Cardiac muscle cell (in vitro differentiated cells and primary cell): ENCODE measurements around the gene PDE2A. TPM values are rescaled to one million over a fixed set of nuclear protein-coding genes. Genes with fewer than 3 reads are reported as not detected.
A peak's percentile ranks its signal among the peaks of the same experiment; 100 is the strongest.

Experiments
- DNase-seq, 2 donors: peaks; one replicate each; pipeline versions ENCODE4 v3.0.0 to v3.0.0-alpha.2; 2010 to 2017; ENCODE audit warnings: low read depth in 1 of 2, low spot score in 1 of 2
- H3K27ac ChIP-seq: fragments of 200-600 bp; sonication (generic); 2 replicates; pipeline ENCODE4 v1.5.1; 2016
- H3K27me3 ChIP-seq: fragments of 200-600 bp; sonication (generic); 2 replicates; pipeline ENCODE4 v1.6.0; 2016; ENCODE audit warnings: control low read depth
- H3K36me3 ChIP-seq: fragments of 200-600 bp; sonication (generic); 2 replicates; pipeline ENCODE4 v1.5.1; 2016; ENCODE audit warnings: control low read depth
- H3K4me1 ChIP-seq: fragments of 200-600 bp; sonication (generic); 2 replicates; pipeline ENCODE4 v1.8.1; 2017; ENCODE audit warnings: low read depth, mild to moderate bottlenecking, mixed run types
- H3K4me3 ChIP-seq: fragments of 200-600 bp; sonication (generic); 2 replicates; pipeline ENCODE4 v1.5.1; 2016; ENCODE audit warnings: mild to moderate bottlenecking
- H3K9me3 ChIP-seq: fragments of 200-600 bp; sonication (generic); 2 replicates; pipeline ENCODE4 v1.5.1; 2017; ENCODE audit warnings: low read depth, mild to moderate bottlenecking, control low read depth
- polyA plus RNA-seq: library from polyadenylated mRNA; unstranded; fragments of >200 nt; fragmentation: Nextera tagmentation; extraction: Ambion mirVana; gene quantifications from 2 replicates; pipeline ENCODE4 v1.2.1, GENCODE V29; 2016
- total RNA-seq: library from RNA; depleted of rRNA; stranded (reverse); fragments of >200 nt; gene quantifications from 2 replicates; pipeline ENCODE4 v1.2.3, GENCODE V29; 2016
- TF ChIP-seq, protein P1 (sequence below): IDR thresholded peaks from 2 replicates; pipeline ENCODE4 v1.5.1; 2012; ENCODE audit warnings: low read depth, mild to moderate bottlenecking, low read length

The PDE2A gene
- total and polyA plus RNA-seq, 2 experiments from 2014 or later: 0.92 TPM; not detected in 1

DNA sequence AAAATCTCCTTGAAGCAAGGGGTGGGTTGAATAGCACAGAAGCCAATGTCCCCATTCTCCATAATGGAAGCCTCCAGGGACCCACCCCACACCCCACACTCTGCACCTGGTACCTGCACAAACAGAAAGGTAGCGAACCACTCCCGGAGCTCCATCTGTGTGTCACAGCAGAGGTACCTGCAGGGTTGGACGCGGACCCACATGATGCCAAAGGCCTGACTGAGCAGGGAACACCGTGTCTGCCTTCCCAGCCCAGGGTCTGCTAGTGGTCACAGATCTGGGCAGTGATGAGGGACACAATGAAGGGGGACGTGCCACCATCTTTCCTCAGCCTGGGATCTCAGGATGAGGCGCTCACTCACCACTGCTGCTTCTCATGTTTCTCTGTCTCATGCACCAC is 13.1 kb upstream of the PDE2A start:
- no peak overlapping the region for H3K4me3 ChIP-seq
- H3K4me1 ChIP-seq: no peaks in the 10 kb centered on the region
- TF ChIP-seq, protein P1, sequence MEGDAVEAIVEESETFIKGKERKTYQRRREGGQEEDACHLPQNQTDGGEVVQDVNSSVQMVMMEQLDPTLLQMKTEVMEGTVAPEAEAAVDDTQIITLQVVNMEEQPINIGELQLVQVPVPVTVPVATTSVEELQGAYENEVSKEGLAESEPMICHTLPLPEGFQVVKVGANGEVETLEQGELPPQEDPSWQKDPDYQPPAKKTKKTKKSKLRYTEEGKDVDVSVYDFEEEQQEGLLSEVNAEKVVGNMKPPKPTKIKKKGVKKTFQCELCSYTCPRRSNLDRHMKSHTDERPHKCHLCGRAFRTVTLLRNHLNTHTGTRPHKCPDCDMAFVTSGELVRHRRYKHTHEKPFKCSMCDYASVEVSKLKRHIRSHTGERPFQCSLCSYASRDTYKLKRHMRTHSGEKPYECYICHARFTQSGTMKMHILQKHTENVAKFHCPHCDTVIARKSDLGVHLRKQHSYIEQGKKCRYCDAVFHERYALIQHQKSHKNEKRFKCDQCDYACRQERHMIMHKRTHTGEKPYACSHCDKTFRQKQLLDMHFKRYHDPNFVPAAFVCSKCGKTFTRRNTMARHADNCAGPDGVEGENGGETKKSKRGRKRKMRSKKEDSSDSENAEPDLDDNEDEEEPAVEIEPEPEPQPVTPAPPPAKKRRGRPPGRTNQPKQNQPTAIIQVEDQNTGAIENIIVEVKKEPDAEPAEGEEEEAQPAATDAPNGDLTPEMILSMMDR: no peak
- H3K36me3 ChIP-seq: peaks cover 16% of the 10 kb centered on the region
- no peaks in the 10 kb centered on the region for H3K9me3 ChIP-seq
- no peak for DNase-seq
- no peak overlapping the region for H3K27ac ChIP-seq
- no peaks in the 10 kb centered on the region for H3K27me3 ChIP-seq

DNA sequence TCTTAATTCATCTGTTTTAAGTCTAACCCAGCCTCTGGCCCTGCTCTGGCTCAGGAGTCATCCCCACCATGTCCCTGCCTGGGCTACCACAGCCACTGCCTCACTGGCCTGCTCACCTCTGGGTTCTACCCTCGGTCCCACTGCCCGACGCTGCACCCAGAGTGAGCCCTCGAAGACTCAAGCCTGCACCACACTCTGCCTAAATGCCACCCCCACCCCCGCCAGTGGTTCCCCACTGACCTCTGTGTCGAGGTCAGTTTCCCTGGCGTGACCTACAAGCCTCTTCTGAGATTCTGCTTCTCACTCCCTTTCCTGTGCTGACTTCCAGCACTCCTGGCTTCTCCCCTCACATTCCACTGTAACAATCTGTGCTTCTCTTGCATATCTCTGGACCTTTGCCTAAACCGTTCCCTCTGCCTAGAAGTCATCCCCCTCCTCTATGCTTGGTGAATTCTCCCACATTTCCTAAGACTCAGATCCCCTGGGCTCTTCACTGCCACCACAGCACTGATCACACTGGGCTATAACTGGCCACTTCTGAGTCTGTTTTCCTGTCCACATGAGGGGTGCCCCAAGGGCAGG is 12.5 kb upstream of the PDE2A start:
- peak in 1 of 2 donors; percentile 77 for DNase-seq
- no peaks in the 10 kb centered on the region for H3K27me3 ChIP-seq
- no peak overlapping the region for H3K4me3 ChIP-seq
- TF ChIP-seq, protein P1: no peak
- no peak overlapping the region for H3K27ac ChIP-seq
- H3K4me1 ChIP-seq: no peaks in the 10 kb centered on the region
- peaks cover 16% of the 10 kb centered on the region for H3K36me3 ChIP-seq
- no peaks in the 10 kb centered on the region for H3K9me3 ChIP-seq

DNA sequence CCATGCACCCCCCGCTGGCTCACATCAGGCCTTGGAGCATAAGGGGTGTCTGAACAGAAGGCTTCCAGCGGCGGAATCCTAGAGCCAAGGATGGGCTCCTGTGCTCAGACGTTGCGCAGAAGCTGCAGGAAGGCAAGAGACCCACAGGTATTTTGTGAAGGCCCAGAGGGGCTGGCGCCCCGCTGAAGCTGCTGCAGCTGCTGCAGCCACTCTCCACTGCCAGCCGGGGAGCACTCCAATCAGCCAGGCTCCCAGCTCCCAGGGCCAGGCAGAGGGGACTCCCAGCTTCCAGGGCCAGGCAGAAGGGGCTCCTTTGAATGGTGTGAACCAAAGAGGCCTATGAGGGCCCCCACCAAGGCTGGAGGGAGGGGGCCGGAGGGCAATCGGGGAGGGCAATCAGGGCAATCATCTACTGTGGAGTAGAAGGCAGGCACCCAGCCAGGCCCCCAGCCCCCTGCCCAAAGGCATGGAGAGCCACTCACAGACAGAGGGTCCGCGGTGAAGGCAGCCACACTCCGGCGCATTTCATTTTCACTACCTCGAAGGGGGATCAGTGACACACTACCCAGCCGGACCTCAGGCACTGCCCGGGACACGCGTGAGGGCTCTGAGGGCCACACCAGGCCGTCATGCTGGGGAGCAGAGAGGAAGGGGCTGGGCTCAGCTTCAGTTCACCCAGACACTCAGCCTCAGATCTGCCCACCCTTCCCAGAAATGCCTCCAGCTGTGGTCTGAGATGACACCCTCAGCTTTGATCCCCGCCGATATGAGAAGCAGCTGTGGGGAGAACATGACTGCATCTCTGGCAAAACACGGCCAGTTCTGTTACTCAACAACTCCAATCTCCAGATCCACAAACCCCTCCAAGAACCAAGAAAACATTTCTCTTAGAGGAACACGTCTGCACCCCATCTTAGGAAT is 11.6 kb upstream of the PDE2A start:
- H3K4me1 ChIP-seq: no peaks in the 10 kb centered on the region
- H3K4me3 ChIP-seq: no peak overlapping the region
- TF ChIP-seq, protein P1: no peak
- peaks cover 15% of the 10 kb centered on the region for H3K36me3 ChIP-seq
- no peak overlapping the region for H3K27ac ChIP-seq
- no peaks in the 10 kb centered on the region for H3K27me3 ChIP-seq
- DNase-seq: peak in 1 of 2 donors; percentile 77
- no peaks in the 10 kb centered on the region for H3K9me3 ChIP-seq

DNA sequence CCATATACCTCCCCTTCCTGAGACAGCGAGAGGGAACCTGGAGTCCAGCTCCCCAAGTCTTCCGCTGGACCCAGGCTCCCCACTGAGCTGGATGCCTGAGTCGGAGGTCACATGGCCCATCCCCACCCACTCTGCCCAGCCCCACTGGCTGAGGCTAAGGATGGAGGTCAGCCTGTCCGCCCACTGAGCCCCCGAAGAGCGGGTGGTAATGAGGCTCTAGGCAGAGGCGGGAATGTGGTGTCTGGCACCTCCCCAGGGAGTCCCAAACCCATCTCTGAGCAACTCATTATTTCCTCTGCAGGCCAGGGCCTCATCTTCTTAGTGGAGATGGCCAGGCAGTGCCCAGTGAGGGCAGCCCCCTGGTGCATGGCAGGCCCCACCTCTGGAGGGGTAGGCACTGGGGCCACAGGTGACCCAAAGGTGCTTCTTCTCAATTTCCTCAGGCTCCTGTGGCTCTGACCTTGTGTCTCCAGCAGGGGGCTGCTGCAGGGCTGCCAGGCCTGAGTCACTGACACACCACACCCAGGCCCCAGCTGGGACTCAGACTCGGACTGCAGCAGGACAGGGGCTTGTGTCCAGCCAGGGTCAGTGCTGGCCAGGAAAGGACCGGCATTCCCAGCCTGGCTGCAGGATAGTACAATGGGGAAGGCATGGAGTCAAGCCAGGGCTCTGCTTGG is 10.2 kb upstream of the PDE2A start:
- Histone ChIP-seq H3K4me3 (no peak overlapping the region), H3K4me1 (no peaks in the 10 kb centered on the region), H3K27ac (no peak overlapping the region), H3K9me3 (no peaks in the 10 kb centered on the region), H3K36me3 (peaks cover 10% of the 10 kb centered on the region), H3K27me3 (no peaks in the 10 kb centered on the region)
- DNase-seq: peak; percentile 50 to 76
- TF ChIP-seq, protein P1: peak; percentile 60

DNA sequence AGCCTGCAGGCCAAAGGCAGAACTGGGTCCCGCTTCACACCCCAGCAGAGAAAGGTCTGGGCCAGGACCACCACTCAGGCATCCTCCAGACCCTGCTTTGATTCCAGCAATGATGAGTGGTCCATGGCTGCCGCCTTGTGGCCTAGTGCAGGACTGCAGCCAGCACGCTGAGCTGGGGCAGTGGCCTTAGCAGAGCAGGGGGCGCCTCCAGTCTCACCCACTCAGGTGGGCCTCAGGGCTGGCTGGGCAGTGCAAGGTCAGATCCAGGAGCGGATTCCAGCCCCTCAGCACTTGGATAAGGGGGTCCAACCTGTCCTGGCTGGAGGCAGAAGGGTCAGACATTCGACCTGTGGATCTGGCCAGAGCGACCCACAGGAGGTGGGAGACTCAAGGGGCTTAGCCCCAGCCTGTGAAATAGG is 9.6 kb upstream of the PDE2A start:
- TF ChIP-seq, protein P1: peak; percentile 95
- Histone ChIP-seq H3K4me3 (no peak overlapping the region), H3K9me3 (no peaks in the 10 kb centered on the region), H3K27me3 (no peaks in the 10 kb centered on the region), H3K4me1 (no peaks in the 10 kb centered on the region), H3K27ac (no peak overlapping the region), H3K36me3 (peaks cover 7% of the 10 kb centered on the region)
- peak; percentile 42 to 76 for DNase-seq
